HS-27A (cell line): ENCODE measurements around the gene CACNA1A.
"Not testable (repeated sequence)": the region's sequence is repeated elsewhere in the genome, so short reads cannot be mapped to it uniquely, and the experiment has no call there.

ENCODE experiments used
- DNase-seq: peaks from one replicate; pipeline ENCODE4 v3.0.0-alpha.2; 2012; ENCODE audit warnings: low read depth, missing footprints

CACNA1A gene

DNA sequence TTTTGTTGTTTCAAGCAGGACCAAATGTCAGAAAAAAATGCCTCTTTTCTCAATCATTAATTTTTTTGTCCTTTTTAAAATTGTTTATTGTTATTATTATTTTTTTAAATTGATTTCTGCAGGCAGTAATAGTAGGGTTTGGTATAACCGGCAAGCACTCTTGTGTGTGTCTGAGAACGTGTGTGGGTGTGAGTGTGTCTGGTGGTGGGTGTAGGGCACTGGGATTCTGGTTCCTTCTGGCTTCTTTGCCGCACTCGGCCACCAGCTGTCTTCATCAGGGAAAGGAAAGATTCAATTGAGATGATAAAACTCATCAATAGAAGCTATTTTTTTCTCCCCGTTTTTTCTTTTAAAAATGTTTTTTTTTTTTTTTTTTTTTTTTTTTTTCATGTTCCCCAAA lies 299.7 kb downstream of the CACNA1A start:
- DNase-seq = no peak

- DNase-seq = not testable (repeated sequence)
Measured at GRCh38 chr19:13202112-13202511, 304.2 kb downstream of the CACNA1A start.

GRCh38 chr19:13198634-13199033 lies 307.6 kb downstream of the CACNA1A start:
- no peak for DNase-seq

DNA sequence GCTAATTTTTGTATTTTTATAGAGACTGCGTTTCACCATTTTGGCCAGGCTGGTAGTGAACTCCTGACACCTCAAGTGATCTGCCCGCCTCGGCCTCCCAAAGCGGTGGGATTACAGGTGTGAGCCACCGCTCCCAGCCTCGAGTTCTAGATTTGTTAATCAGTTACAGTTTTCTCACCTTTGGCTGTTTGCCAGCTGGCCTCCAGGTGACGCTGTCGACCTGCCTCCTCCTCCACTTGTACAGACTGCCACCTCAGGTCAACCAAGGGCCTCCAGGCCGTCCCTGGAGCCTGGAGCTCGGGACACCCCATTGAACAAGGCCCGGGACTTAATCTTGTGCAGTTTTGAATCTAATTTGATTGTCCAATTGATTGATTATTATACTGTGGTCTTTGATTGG lies 310.6 kb downstream of the CACNA1A start:
- DNase-seq = no peak

DNA sequence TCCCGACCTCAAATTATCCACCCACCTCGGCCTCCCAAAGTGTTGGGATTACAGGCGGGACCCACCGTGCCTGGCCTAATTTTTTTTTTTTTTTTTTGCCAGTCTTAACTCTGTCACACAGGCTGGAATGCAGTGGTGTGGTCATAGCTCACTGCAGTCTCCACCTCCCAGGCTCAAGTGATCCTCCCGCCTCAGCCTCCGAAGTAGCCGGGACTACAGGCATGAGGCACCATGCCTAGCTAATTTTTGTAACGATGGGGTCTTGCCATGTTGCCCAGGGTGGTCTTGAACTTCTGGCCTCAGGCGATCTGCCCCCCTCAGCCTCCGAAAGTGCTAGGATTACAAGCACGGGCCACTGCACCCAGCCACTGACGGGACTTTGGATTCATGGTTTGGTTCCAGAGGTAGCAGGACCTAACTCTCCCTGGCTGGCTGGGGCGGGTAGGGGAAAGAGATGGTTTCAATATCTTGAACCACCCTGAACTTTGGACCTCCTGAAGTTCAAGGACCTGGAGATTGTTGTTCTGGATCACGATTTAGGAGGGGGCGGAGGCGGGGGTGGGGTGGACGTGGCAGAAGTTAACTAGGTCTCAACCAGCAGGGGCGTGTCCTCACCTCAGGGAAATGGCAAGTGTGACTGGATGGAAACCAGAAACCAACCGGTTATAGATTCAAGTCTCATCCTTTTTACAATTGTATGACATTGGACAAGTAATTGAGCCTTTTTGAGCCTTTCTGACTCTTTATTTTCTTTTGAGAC lies 315.3 kb downstream of the CACNA1A start:
- no peak for DNase-seq

GRCh38 chr19:13189600-13189999 lies 316.7 kb downstream of the CACNA1A start:
- DNase-seq = no peak

GRCh38 chr19:13187419-13187818 lies 318.9 kb downstream of the CACNA1A start:
- DNase-seq = no peak

GRCh38 chr19:13186688-13187087 lies 319.6 kb downstream of the CACNA1A start:
- not testable (repeated sequence) for DNase-seq

- not testable (repeated sequence) for DNase-seq
Measured at GRCh38 chr19:13185763-13186657, 320.3 kb downstream of the CACNA1A start.

GRCh38 chr19:13184926-13185325 lies 321.4 kb downstream of the CACNA1A start:
- DNase-seq = not testable (repeated sequence)

GRCh38 chr19:13181747-13182388 lies 324.4 kb downstream of the CACNA1A start:
- DNase-seq = no peak

DNA sequence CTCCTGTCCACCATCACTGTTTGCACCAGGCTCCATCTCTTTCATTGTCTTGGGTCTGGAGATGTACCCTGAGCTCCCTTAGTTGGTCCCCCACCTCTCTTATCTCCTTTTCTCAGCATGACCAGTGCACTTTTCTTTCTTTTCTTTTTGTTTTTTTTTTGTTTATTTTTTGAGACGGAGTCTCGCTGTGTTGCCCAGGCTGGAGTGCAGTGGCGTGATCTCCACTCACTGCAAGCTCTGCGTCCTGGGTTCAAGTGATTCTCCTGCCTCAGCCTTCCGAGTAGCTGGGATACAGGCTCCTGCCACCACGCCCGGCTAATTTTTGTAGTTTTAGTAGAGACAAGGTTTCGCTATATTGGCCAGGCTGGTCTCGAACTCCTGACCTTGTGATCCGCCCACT lies 328.0 kb downstream of the CACNA1A start:
- DNase-seq = not testable (repeated sequence)

GRCh38 chr19:13177584-13177983 lies 328.7 kb downstream of the CACNA1A start:
- DNase-seq = not testable (repeated sequence)

DNA sequence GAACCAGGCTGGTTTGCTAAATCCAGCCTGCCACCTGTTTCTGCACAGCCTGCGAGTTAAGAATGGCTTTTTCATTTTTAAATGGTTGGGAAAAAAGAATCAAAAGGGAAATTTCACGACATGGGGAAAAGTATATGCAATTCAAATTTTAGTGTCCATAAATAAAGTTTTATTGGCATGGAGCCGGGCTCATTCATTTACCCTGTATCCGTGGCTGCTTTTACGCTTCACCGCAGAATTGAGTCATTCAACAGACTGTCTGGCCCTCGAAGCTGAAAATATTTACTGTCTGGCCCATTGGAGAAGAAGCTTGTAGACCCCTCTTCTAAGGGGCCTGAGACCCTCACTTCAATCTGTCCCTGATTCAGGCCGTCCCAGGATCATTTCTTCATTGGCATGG lies 329.9 kb downstream of the CACNA1A start:
- no peak for DNase-seq

- no peak for DNase-seq
Measured at GRCh38 chr19:13173139-13173737, 333.0 kb downstream of the CACNA1A start.

- DNase-seq = no peak
Measured at GRCh38 chr19:13172346-13173138, 333.7 kb downstream of the CACNA1A start.

DNA sequence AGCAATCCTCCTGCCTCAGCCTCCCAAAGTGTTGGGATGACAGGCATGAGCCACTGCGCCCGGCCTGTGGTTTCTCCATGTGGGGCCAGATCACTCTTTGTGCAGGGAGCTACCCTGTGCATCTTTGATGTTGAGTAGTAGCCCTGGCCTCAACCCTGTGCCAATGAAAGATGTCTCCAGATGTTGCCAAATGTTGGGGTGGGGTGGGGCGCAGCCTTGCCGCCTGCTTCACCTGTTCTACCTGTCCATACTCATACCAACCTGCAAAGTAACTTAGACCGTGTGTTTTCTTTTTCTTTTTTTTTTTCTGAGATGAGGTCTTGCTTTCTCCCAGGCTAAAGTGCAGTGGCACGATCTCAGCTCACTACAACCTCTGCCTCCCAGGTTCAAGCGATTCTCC lies 335.1 kb downstream of the CACNA1A start:
- DNase-seq = no peak

DNA sequence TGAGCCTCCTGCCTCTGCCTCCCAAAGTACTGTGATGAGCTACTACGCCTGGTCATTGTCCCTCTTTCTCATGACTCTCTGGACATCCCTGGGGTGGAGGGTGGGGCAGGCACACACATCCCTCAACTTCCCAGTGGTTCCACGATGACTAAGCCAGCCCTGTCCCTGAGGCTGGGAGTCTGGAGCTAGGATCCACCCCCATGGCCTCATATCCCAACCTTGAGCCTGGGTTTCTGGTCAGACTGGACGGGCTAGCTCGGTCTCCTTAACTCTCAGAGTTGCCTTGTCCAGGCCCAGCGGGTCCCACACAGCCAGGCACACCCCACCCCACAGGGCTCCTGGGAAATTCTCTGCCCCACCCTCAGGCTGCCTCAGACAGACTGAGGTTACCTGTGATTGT lies 336.5 kb downstream of the CACNA1A start:
- no peak for DNase-seq

GRCh38 chr19:13166151-13166550 lies 340.1 kb downstream of the CACNA1A start:
- DNase-seq = not testable (repeated sequence)

DNA sequence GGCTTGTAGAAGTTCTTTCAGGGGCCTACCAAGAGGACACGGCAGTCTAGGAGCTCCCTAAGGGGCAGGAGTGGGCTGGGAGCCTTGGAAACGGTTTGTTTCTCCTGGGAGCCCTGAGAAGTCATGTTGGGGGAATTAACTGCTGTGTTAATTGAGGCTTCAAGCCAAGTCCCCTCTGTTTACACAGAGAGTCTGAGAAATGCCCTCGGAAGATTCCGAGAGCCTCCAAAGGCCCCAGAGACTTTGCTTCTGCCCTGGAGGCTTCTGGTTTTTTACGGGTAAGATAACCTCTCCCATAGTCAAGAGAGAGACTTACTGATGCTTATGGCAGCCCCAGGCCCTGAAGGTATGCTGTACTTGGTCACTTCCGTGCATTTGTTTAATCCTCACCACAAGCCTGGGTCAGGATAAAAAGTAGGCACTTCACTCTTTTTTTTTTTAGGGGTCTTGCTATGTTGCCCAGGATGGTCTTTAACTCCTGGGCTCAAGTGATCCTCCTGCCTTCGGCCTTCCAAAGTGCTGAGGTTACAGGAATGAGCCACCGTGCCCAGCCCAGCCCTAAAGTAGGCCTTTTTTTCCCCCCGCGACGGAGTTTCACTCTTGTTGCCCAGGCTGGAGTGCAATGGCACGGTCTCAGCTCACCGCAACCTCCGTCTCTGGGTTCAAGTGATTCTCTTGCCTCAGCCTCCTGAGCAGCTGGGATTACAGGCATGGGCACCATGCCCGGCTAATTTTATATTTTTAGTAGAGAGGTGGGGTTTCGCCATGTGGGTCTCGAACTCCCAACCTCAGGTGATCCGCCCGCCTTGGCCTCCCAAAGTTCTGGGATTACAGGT lies 340.9 kb downstream of the CACNA1A start:
- DNase-seq = no peak
